Panc1 (cell line): ENCODE data around the gene SGIP1. TPM values are rescaled to one million over a fixed set of nuclear protein-coding genes. Genes with fewer than 3 reads are reported as not detected.

Source experiments
- ATAC-seq: fragments of 200-7000 bp; cut with Tn5 transposase; 2 replicates; pipeline ENCODE4 v1.9.1; 2020; ENCODE audit warnings: mild to moderate bottlenecking, moderate library complexity
- BruUV-seq: library from RNA; stranded (reverse); fragments of 400-500 nt; replicated peaks from 2 replicates; lab custom pipeline; 2021; lab: Mats Ljungman, UMichigan
- CTCF ChIA-PET: fragments of 300-600 bp; sonication (Branson Sonifier 250); formaldehyde crosslinking; loops from one replicate; lab custom pipeline; 2022; ENCODE audit warnings: antibody characterized with exemption; lab: Charles Lee
- POLR2A ChIA-PET: fragments of 300-600 bp; sonication (Branson Sonifier 250); formaldehyde crosslinking; loops from one replicate; lab custom pipeline; 2022; ENCODE audit warnings: antibody characterized with exemption; lab: Charles Lee
- DNase-seq: peaks from one replicate; pipeline ENCODE4 v3.0.0-alpha.2; 2010; ENCODE audit warnings: low read depth, low spot score
- H3K27ac ChIP-seq: 2 replicates; pipeline ENCODE4 v1.5.1; 2011; ENCODE audit warnings: mild to moderate bottlenecking, low read length, inconsistent platforms
- H3K27me3 ChIP-seq: fragments of 200-500 bp; sonication (Bioruptor generic); 2 replicates; pipeline ENCODE4 v1.6.0; 2014; ENCODE audit warnings: low read length, inconsistent platforms; ENCODE audit not compliant: control insufficient read depth, insufficient read depth
- H3K36me3 ChIP-seq: fragments of 200-500 bp; sonication (Bioruptor generic); 2 replicates; pipeline ENCODE4 v1.5.1; 2014; ENCODE audit warnings: inconsistent platforms, mild to moderate bottlenecking, low read length, moderate library complexity; ENCODE audit not compliant: control insufficient read depth, insufficient read depth
- H3K4me1 ChIP-seq: 2 replicates; pipeline ENCODE4 v1.5.1; 2011; ENCODE audit warnings: inconsistent platforms, mild to moderate bottlenecking, low read length, moderate library complexity; ENCODE audit not compliant: control insufficient read depth, insufficient read depth
- H3K4me3 ChIP-seq, 2 experiments: 2 replicates each; pipeline ENCODE4 v1.5.1; 2011 to 2012; ENCODE audit warnings: low read depth in 2 of 2, low read length in 2 of 2, mild to moderate bottlenecking in 2 of 2, inconsistent platforms in 1 of 2, moderate library complexity in 1 of 2
- H3K9me3 ChIP-seq: fragments of 200-500 bp; sonication (Bioruptor generic); 2 replicates; pipeline ENCODE4 v1.5.1; 2014; ENCODE audit warnings: low read depth, mild to moderate bottlenecking, inconsistent platforms, low read length, moderate library complexity; ENCODE audit not compliant: control insufficient read depth, insufficient read depth
- POLR2AphosphoS5 ChIP-seq: IDR thresholded peaks from 2 replicates; pipeline ENCODE4 v1.6.1; 2012; ENCODE audit warnings: mild to moderate bottlenecking, low read depth, low read length, moderate library complexity
- SIN3A ChIP-seq: IDR thresholded peaks from 2 replicates; pipeline ENCODE4 v1.6.1; 2012; ENCODE audit warnings: low read depth, mild to moderate bottlenecking, low read length, moderate library complexity, borderline replicate concordance; ENCODE audit not compliant: insufficient read depth
- TCF7L2 ChIP-seq: IDR thresholded peaks from 2 replicates; pipeline ENCODE4 v1.6.1; 2011; ENCODE audit warnings: mild to moderate bottlenecking, low read depth, low read length, inconsistent platforms
- in situ Hi-C: cut with HindIII; loops from 2 replicates; pipeline ENCODE4 v1.10.0; 2016; ENCODE audit warnings: low sequenced_read_pairs, low pct_unique_long_range_greater_than_20kb
- intact Hi-C: fragments of 100-400 bp; cut with micrococcal nuclease; formaldehyde crosslinking; loops from one replicate; pipeline ENCODE4 v1.10.0; 2022; ENCODE audit not compliant: unreplicated experiment
- total RNA-seq: library from RNA; stranded (reverse); gene quantifications from one replicate; pipeline ENCODE4 v1.2.1, GENCODE V29; 2021; ENCODE audit not compliant: unreplicated experiment
- TF ChIP-seq, protein P1 (sequence below), 2 experiments: IDR thresholded peaks; 2 replicates each; pipeline ENCODE4 v1.6.1; 2011 to 2012; ENCODE audit warnings: low read depth in 2 of 2, control low read depth in 1 of 2, low read length in 1 of 2, mild to moderate bottlenecking in 1 of 2, moderate library complexity in 1 of 2; ENCODE audit not compliant: insufficient read depth in 1 of 2
- TF ChIP-seq, protein P2 (sequence below): fragments of 450-650 bp; IDR thresholded peaks from 2 replicates; pipeline ENCODE4 v1.5.1; 2017; ENCODE audit warnings: mild to moderate bottlenecking

Gene SGIP1
- total RNA-seq, 1 experiment from 2014 or later: 1.6 TPM

DNA sequence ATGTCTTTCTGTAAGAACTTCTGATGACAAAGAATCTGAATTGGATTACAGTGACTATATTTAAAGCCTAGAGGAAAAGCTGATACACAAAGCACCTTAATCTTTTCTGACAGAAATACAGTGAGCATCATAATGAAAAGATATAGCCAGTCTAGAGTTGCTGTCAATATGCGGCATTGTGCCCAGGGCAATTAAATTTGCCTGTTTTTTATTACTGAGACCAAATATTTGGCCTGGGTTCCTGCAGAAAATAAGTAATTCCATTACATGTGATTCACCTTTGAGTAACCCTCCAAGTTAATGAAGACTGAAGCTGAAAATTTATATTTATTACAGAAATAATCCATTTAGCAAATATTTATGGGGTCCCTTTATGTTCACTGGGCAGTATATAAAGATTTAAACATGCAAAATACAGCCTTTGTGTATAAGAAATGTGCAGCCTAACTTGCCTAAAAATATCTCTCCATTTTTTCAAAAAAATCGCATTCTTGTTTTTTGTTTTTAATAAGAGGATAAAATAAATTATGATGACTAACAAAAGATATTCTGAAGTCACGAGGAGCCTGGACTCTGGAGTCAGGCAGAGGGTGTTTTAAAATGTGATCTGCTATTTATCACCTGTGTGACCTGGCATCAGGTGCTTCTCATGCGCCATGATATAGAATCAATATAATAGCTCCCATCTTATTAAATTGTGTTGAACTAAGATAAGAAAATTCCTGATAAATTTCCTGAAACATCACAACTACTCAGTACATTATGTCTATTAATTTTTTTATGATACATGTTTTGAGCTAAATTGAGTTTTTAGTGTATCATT lies 83.6 kb downstream of the SGIP1 start:
- no peak overlapping the region for H3K4me3 ChIP-seq
- CTCF ChIA-PET: no interaction called here
- no peaks in the 10 kb centered on the region for H3K27me3 ChIP-seq
- BruUV-seq: no TSS peak
- no peaks in the 10 kb centered on the region for H3K36me3 ChIP-seq
- intact Hi-C loops (no loop called here), in situ Hi-C loops (no loop called here)
- no peaks in the 10 kb centered on the region for H3K4me1 ChIP-seq
- POLR2A ChIA-PET: no interaction called here
- no peaks in the 10 kb centered on the region for H3K9me3 ChIP-seq
- H3K27ac ChIP-seq: no peak overlapping the region
- no peak for ATAC-seq
- no peak for DNase-seq
- TF ChIP-seq SIN3A (no peak), POLR2AphosphoS5 (no peak), TCF7L2 (no peak)
- TF ChIP-seq, protein P1, sequence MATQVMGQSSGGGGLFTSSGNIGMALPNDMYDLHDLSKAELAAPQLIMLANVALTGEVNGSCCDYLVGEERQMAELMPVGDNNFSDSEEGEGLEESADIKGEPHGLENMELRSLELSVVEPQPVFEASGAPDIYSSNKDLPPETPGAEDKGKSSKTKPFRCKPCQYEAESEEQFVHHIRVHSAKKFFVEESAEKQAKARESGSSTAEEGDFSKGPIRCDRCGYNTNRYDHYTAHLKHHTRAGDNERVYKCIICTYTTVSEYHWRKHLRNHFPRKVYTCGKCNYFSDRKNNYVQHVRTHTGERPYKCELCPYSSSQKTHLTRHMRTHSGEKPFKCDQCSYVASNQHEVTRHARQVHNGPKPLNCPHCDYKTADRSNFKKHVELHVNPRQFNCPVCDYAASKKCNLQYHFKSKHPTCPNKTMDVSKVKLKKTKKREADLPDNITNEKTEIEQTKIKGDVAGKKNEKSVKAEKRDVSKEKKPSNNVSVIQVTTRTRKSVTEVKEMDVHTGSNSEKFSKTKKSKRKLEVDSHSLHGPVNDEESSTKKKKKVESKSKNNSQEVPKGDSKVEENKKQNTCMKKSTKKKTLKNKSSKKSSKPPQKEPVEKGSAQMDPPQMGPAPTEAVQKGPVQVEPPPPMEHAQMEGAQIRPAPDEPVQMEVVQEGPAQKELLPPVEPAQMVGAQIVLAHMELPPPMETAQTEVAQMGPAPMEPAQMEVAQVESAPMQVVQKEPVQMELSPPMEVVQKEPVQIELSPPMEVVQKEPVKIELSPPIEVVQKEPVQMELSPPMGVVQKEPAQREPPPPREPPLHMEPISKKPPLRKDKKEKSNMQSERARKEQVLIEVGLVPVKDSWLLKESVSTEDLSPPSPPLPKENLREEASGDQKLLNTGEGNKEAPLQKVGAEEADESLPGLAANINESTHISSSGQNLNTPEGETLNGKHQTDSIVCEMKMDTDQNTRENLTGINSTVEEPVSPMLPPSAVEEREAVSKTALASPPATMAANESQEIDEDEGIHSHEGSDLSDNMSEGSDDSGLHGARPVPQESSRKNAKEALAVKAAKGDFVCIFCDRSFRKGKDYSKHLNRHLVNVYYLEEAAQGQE (IDR thresholded peaks at IDR 0.05; ENCODE audit: insufficient read depth in 1 of 2, low read depth in 2 of 2, low read length in 1 of 2): no peak
- TF ChIP-seq, protein P2, sequence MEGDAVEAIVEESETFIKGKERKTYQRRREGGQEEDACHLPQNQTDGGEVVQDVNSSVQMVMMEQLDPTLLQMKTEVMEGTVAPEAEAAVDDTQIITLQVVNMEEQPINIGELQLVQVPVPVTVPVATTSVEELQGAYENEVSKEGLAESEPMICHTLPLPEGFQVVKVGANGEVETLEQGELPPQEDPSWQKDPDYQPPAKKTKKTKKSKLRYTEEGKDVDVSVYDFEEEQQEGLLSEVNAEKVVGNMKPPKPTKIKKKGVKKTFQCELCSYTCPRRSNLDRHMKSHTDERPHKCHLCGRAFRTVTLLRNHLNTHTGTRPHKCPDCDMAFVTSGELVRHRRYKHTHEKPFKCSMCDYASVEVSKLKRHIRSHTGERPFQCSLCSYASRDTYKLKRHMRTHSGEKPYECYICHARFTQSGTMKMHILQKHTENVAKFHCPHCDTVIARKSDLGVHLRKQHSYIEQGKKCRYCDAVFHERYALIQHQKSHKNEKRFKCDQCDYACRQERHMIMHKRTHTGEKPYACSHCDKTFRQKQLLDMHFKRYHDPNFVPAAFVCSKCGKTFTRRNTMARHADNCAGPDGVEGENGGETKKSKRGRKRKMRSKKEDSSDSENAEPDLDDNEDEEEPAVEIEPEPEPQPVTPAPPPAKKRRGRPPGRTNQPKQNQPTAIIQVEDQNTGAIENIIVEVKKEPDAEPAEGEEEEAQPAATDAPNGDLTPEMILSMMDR: no peak

DNA sequence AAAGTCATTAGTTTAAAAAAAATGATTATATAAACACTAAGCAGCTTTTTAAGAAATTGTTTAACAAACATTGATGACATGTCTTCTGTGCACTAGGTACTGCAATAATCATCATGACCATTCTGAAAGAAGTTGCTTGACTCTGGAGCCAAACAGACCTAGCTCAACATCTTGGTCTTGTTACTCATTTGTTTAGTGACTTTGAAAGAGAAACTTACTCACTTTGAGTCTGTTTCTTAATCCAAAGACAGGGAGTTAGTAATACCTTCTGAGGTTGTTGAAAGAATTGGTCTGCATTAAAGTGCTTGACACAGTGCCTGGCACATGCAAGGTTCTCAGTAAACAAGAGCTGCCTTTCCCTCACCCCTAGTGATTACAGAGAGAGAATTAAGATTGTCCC lies 84.4 kb downstream of the SGIP1 start:
- intact Hi-C loops: no loop called here
- ATAC-seq (no peak), DNase-seq (no peak)
- BruUV-seq: no TSS peak
- no peaks in the 10 kb centered on the region for H3K36me3 ChIP-seq
- H3K4me3 ChIP-seq: no peak overlapping the region
- H3K27ac ChIP-seq: no peak overlapping the region
- CTCF ChIA-PET: no interaction called here
- no peaks in the 10 kb centered on the region for H3K9me3 ChIP-seq
- H3K27me3 ChIP-seq: no peaks in the 10 kb centered on the region
- in situ Hi-C loops: no loop called here
- TF ChIP-seq POLR2AphosphoS5: no peak
- TF ChIP-seq, protein P2: no peak
- TF ChIP-seq SIN3A: no peak
- TF ChIP-seq, protein P1 (IDR thresholded peaks at IDR 0.05; ENCODE audit: insufficient read depth in 1 of 2, low read depth in 2 of 2, low read length in 1 of 2): no peak
- no peak for TF ChIP-seq TCF7L2
- no peaks in the 10 kb centered on the region for H3K4me1 ChIP-seq
- POLR2A ChIA-PET: no interaction called here
